ENCODE data around the gene RAC2.

DNA sequence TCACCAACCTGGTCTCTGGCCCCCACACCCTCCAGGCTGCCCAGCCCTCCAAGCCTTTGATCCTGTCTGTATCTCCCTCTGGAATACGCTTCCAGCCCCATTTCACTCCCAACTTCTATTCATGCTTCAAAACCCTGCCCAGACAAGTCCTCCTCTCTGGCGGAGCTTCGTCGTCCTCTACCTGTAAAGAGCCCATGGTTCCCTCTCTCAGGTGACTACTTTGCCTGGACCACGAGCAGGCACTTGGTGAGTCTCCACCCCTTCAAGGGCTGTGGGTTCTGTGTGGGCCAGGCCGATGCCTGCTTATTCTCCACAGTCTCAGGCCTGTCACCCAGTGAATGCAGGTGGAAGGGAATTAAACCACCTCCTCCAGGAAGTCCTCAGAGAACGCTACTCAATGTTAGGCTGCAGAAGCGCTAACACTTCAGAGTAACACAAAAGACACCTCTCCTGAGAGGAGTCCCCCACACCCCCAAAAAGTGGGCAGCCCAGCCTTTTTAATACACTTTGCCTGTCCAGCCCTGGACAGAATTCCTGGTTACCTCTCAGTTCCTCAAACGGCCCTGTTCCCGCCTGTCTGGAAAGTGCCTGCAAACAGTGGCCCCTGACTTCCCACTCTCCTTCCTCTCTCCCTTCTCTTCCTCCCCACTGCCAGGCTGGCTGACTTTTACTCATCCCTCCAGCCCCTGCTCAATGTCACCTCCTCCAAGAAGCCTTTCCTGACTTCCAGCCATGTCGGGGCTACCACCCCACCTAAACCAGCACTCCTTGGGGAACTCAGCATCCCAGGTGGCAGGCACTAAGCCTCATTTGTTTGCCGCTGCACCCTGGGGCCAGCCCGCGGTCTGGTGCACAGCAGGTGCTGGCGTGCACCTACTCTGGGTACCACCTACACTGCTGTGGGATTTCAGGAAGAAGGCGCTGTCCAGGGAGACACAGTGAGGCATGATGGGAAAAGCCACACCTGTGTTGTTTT is 9.0 kb downstream of the RAC2 start:
- TF ChIP-seq, protein P1, sequence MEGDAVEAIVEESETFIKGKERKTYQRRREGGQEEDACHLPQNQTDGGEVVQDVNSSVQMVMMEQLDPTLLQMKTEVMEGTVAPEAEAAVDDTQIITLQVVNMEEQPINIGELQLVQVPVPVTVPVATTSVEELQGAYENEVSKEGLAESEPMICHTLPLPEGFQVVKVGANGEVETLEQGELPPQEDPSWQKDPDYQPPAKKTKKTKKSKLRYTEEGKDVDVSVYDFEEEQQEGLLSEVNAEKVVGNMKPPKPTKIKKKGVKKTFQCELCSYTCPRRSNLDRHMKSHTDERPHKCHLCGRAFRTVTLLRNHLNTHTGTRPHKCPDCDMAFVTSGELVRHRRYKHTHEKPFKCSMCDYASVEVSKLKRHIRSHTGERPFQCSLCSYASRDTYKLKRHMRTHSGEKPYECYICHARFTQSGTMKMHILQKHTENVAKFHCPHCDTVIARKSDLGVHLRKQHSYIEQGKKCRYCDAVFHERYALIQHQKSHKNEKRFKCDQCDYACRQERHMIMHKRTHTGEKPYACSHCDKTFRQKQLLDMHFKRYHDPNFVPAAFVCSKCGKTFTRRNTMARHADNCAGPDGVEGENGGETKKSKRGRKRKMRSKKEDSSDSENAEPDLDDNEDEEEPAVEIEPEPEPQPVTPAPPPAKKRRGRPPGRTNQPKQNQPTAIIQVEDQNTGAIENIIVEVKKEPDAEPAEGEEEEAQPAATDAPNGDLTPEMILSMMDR (IDR thresholded peaks at IDR 0.05): no peak
- no peak for TF ChIP-seq POLR2A (IDR thresholded peaks at IDR 0.05)

All from Peyer's patch (tissue), 4 donors.